Testis (tissue), 3 donors: Measurements from ENCODE around the gene POLE2. TPM values are rescaled to one million over a fixed set of nuclear protein-coding genes. Genes with fewer than 3 reads are reported as not detected.

ENCODE experiments used
- DNase-seq: peaks from one replicate; pipeline ENCODE4 v3.0.0-alpha.2; 2019
- H3K27ac ChIP-seq, 2 donors: fragments of 200-600 bp; sonication (generic); one replicate each; pipeline ENCODE4 v1.5.1; 2019
- H3K27me3 ChIP-seq: fragments of 200-600 bp; sonication (generic); one replicate; pipeline ENCODE4 v1.5.1; 2019
- H3K36me3 ChIP-seq: fragments of 200-600 bp; sonication (generic); one replicate; pipeline ENCODE4 v1.5.1; 2017; ENCODE audit warnings: low read depth; ENCODE audit errors: missing control alignments
- H3K4me1 ChIP-seq: fragments of 200-600 bp; sonication (generic); one replicate; pipeline ENCODE4 v1.5.1; 2019
- H3K4me3 ChIP-seq, 2 donors: fragments of 200-600 bp; sonication (generic); one replicate each; pipeline ENCODE4 v1.5.1; 2017 to 2019
- H3K9me3 ChIP-seq: fragments of 200-600 bp; sonication (generic); one replicate; pipeline ENCODE4 v1.5.1; 2017
- POLR2A ChIP-seq: fragments of 450-650 bp; IDR thresholded peaks from one replicate; pipeline ENCODE4 v1.6.1; 2017; ENCODE audit warnings: antibody characterized with exemption, mild to moderate bottlenecking, moderate library complexity
- WGBS, 2 donors: methylation state at CpG; one replicate each; pipeline ENCODE4 v1.1.5; 2018; 5-methylcytosine and 5-hydroxymethylcytosine counted together
- intact Hi-C: fragments of 100-400 bp; cut with DNase I; formaldehyde crosslinking; loops from one replicate; pipeline ENCODE4 v1.15.1; 2023; ENCODE audit warnings: low total_unique reads
- polyA plus RNA-seq: library from polyadenylated mRNA; stranded (reverse); fragments of 350-450 nt; fragmentation: Illumina TruSeq; extraction: RNeasy Lipid Tissue Mini Kit (QIAGEN cat#74804); gene quantifications from one replicate; pipeline ENCODE4 v1.2.3, GENCODE V29; 2014; ENCODE audit warnings: low read depth, low replicate concordance; ENCODE audit not compliant: insufficient read depth
- total RNA-seq, 2 donors: library from RNA; depleted of rRNA; stranded (reverse); fragments of >200 nt; gene quantifications; one replicate each; pipeline ENCODE4 v1.2.3, GENCODE V29; 2016
- TF ChIP-seq, protein P1 (sequence below), 3 experiments: fragments of 450-650 bp in 2 of 3; fragments of 200-600 bp in 1 of 3; sonication (generic) in 1 of 3; IDR thresholded peaks; one replicate each; pipeline ENCODE4 v1.5.1; 2016 to 2019; ENCODE audit warnings: antibody characterized with exemption in 3 of 3, mild to moderate bottlenecking in 2 of 3, moderate library complexity in 1 of 3

Gene POLE2
- total and polyA plus RNA-seq, 3 donors from 2014 or later: 8.2 to 13.4 (median 9.0) TPM

DNA sequence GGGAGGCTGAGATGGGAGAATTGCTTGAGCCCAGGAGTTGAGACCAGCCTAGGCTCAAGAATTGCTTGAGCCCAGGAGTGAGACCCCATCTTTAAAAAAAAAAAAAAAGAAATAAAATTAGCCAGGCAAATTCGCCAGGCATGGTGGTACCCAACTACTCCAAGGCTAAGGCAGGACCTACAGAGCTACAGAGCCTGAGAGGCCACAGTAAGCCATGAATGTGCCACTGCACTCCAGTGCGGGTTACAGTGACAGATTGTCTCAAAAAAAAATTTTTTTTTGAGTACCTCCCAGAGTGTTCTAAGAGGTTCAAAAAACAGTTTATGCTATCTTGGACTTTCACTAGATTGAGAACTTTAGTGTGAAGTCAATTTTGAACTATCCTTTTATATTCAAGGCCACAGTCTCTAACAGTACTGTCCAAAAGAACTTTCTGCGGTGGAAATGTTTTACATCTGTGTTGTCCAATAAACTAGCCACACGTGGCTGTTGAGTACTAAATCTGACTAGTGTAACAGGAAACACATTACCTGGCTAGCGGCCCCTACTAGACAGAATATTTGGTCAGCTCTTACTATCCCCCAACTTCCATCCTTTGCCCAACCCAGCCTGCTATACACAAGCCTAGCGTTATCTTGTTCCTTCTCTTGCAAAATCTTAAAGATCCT is 70.0 kb downstream of the POLE2 start:
- 78 to 81% methylated on average over 6 of the region's 6 CpGs for WGBS, 2 donors
- intact Hi-C loops: no loop called here
- H3K9me3 ChIP-seq: no peaks in the 10 kb centered on the region

DNA sequence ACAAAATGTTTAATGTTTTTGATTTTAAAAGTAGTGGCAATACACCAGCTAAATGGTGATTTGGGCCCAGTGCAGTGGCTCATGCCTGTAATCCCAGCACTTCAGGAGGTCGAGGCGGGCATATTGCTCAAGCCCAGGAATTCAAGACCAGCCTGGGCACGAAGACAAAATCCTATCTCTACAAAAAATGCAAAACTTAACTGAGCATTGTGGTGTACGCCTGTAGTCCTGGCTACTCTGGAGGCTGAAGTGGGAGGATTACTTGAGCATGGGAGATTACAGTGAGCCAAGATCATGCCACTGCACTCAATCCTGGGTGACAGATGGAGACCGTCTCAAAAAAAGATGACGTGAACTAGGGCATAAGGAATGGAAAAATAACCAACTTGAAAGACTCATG is 72.2 kb downstream of the POLE2 start:
- TF ChIP-seq POLR2A: no peak
- TF ChIP-seq, protein P1, sequence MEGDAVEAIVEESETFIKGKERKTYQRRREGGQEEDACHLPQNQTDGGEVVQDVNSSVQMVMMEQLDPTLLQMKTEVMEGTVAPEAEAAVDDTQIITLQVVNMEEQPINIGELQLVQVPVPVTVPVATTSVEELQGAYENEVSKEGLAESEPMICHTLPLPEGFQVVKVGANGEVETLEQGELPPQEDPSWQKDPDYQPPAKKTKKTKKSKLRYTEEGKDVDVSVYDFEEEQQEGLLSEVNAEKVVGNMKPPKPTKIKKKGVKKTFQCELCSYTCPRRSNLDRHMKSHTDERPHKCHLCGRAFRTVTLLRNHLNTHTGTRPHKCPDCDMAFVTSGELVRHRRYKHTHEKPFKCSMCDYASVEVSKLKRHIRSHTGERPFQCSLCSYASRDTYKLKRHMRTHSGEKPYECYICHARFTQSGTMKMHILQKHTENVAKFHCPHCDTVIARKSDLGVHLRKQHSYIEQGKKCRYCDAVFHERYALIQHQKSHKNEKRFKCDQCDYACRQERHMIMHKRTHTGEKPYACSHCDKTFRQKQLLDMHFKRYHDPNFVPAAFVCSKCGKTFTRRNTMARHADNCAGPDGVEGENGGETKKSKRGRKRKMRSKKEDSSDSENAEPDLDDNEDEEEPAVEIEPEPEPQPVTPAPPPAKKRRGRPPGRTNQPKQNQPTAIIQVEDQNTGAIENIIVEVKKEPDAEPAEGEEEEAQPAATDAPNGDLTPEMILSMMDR (IDR thresholded peaks at IDR 0.05): no peak
- no peak overlapping the region for H3K27ac ChIP-seq
- no peak overlapping the region for H3K4me3 ChIP-seq
- peaks cover 5% of the 10 kb centered on the region for H3K4me1 ChIP-seq
- no peak for DNase-seq
- no peaks in the 10 kb centered on the region for H3K36me3 ChIP-seq
- intact Hi-C loops: no loop called here
- WGBS, 2 donors: 77 to 85% methylated on average over 6 of the region's 6 CpGs
- H3K27me3 ChIP-seq: no peaks in the 10 kb centered on the region
- H3K9me3 ChIP-seq: no peaks in the 10 kb centered on the region

More for the DNA sequence above, 70.0 kb downstream of the POLE2 start:
- no peak overlapping the region for H3K27ac ChIP-seq
- no peaks in the 10 kb centered on the region for H3K27me3 ChIP-seq
- DNase-seq: no peak
- TF ChIP-seq, protein P1 (IDR thresholded peaks at IDR 0.05): no peak
- no peak for TF ChIP-seq POLR2A
- H3K36me3 ChIP-seq: no peaks in the 10 kb centered on the region
- no peak overlapping the region for H3K4me3 ChIP-seq
- H3K4me1 ChIP-seq: peaks cover 17% of the 10 kb centered on the region

DNA sequence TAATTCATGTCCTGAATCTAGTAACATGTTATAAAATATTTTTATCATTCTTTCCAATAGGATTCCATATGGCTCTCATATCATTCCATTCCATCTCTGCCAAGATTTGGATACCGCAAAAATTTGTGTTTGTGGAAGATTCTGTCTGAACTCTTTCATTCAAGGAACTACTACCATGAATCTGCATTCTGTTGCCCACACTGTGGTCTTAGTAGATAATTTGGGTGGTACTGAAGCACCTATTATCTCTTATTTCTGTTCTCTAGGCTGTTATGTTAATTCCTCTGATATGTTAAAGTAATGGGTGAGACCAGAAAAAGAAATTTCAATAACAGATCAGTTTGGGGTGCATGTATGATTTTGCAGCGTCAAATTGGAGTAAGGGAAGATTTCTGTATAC is 73.8 kb downstream of the POLE2 start:
- Histone ChIP-seq H3K27ac (no peak overlapping the region), H3K4me3 (no peak overlapping the region), H3K27me3 (no peaks in the 10 kb centered on the region), H3K9me3 (no peaks in the 10 kb centered on the region), H3K4me1 (peaks cover under 1% of the 10 kb centered on the region), H3K36me3 (no peaks in the 10 kb centered on the region)
- WGBS, 2 donors: 92 to 96% methylated on average over 2 of the region's 2 CpGs
- no peak for TF ChIP-seq POLR2A
- TF ChIP-seq, protein P1 (IDR thresholded peaks at IDR 0.05): no peak
- no peak for DNase-seq
- intact Hi-C loops: no loop called here

GRCh38 chr14:49612671-49613070 is 75.3 kb downstream of the POLE2 start:
- H3K9me3 ChIP-seq: no peaks in the 10 kb centered on the region
- H3K27me3 ChIP-seq: no peaks in the 10 kb centered on the region
- intact Hi-C loops: no loop called here
- TF ChIP-seq POLR2A: no peak
- TF ChIP-seq, protein P1 (IDR thresholded peaks at IDR 0.05): no peak
- no peak for DNase-seq
- H3K4me1 ChIP-seq: no peaks in the 10 kb centered on the region
- no peak overlapping the region for H3K27ac ChIP-seq
- H3K4me3 ChIP-seq: no peak overlapping the region
- no peaks in the 10 kb centered on the region for H3K36me3 ChIP-seq
- 61 to 79% methylated on average over 8 of the region's 8 CpGs for WGBS, 2 donors

DNA sequence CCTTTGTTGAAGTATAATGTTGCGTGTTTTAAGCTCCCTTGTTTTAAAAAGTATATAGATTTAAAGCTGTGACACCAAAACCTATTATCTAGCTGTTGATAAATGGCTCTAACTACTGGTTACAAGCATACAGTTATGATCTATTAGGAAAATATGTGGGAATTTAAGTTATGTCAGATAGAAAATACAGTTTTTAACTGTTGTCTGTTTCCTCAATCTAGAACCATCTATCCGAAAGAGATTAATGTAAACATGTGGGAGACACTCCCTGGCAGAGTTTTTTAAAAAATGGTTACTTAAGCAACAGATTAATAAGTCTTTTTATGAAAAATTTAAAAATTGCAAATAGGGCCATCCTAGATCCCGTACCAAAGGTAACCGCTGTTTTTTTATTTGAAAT is 75.8 kb downstream of the POLE2 start:
- Histone ChIP-seq H3K27ac (no peak overlapping the region), H3K9me3 (no peaks in the 10 kb centered on the region), H3K27me3 (no peaks in the 10 kb centered on the region), H3K36me3 (no peaks in the 10 kb centered on the region), H3K4me1 (no peaks in the 10 kb centered on the region), H3K4me3 (no peak overlapping the region)
- intact Hi-C loops: no loop called here
- 86 to 92% methylated on average over 4 of the region's 4 CpGs for WGBS, 2 donors
- no peak for TF ChIP-seq POLR2A
- TF ChIP-seq, protein P1 (IDR thresholded peaks at IDR 0.05): no peak
- no peak for DNase-seq
